CD4-positive, alpha-beta T cell (primary cell): ENCODE results near the gene PLPPR3. TPM values are rescaled to one million over a fixed set of nuclear protein-coding genes. Genes with fewer than 3 reads are reported as not detected.
A peak's percentile ranks its signal among the peaks of the same experiment; 100 is the strongest.

ENCODE experiments used
- ATAC-seq: fragments of 200-7000 bp; cut with Tn5 transposase; one replicate; pipeline ENCODE4 v1.10.0; 2022; ENCODE audit warnings: mild to moderate bottlenecking; ENCODE audit not compliant: poor library complexity
- CTCF ChIA-PET: fragments of 350-600 bp; sonication (Branson Sonifier 250); formaldehyde crosslinking; loops from one replicate; lab custom pipeline; 2021; ENCODE audit warnings: antibody characterized with exemption, inconsistent platforms; lab: Charles Lee
- POLR2A ChIA-PET: fragments of 350-600 bp; sonication (Branson Sonifier 250); formaldehyde crosslinking; loops from one replicate; lab custom pipeline; 2021; ENCODE audit warnings: antibody characterized with exemption, inconsistent platforms; lab: Charles Lee
- DNase-seq, 14 experiments: peaks; one replicate each; pipeline ENCODE4 v3.0.0-alpha.2; 2013 to 2020; ENCODE audit warnings: mixed read lengths in 2 of 14
- H3K27ac ChIP-seq, 2 donors: one replicate each; pipeline versions ENCODE4 v1.5.1 to v1.7.0; 2013; ENCODE audit warnings: low read length in 2 of 2, low read depth in 1 of 2, mild to moderate bottlenecking in 1 of 2
- H3K27me3 ChIP-seq, 2 experiments: 1 replicate in 1 of 2; 2 replicates in 1 of 2; pipeline versions ENCODE4 v1.6.1 to v1.7.0; 2013; ENCODE audit warnings: low read length in 2 of 2, control low read depth in 1 of 2, mild to moderate bottlenecking in 1 of 2, moderate library complexity in 1 of 2; ENCODE audit not compliant: insufficient read depth in 2 of 2, control insufficient read depth in 1 of 2
- H3K36me3 ChIP-seq: one replicate; pipeline ENCODE4 v1.6.1; 2013; ENCODE audit warnings: low read length, control low read depth; ENCODE audit not compliant: insufficient read depth
- H3K4me1 ChIP-seq: one replicate; pipeline ENCODE4 v1.6.1; 2013; ENCODE audit warnings: low read length, control low read depth; ENCODE audit not compliant: insufficient read depth
- H3K4me3 ChIP-seq: one replicate; pipeline ENCODE4 v1.5.1; 2013; ENCODE audit warnings: mild to moderate bottlenecking, low read length, moderate library complexity
- H3K9me3 ChIP-seq, 2 experiments: 1 replicate in 1 of 2; 2 replicates in 1 of 2; pipeline versions ENCODE4 v1.6.1 to v1.7.0; 2013; ENCODE audit warnings: low read length in 2 of 2, mild to moderate bottlenecking in 2 of 2, control low read depth in 1 of 2, moderate library complexity in 1 of 2; ENCODE audit not compliant: control insufficient read depth in 1 of 2, insufficient read depth in 1 of 2
- H3K27ac Mint-ChIP-seq: one replicate; pipeline ENCODE4 v1.8.0; 2020; ENCODE audit warnings: mixed read lengths
- H3K27me3 Mint-ChIP-seq: one replicate; pipeline ENCODE4 v1.8.0; 2021; ENCODE audit warnings: mixed read lengths
- H3K36me3 Mint-ChIP-seq: one replicate; pipeline ENCODE4 v1.8.0; 2021; ENCODE audit warnings: low read depth, mixed read lengths
- H3K4me1 Mint-ChIP-seq: one replicate; pipeline ENCODE4 v1.8.0; 2021; ENCODE audit warnings: low read depth, mixed read lengths
- H3K4me3 Mint-ChIP-seq: one replicate; pipeline ENCODE4 v1.8.0; 2020; ENCODE audit warnings: mild to moderate bottlenecking, mixed read lengths
- H3K9me3 Mint-ChIP-seq: one replicate; pipeline ENCODE4 v1.8.0; 2020; ENCODE audit warnings: mixed read lengths
- intact Hi-C, 2 experiments: fragments of 100-400 bp; cut with DNase I in 1 of 2; cut with micrococcal nuclease in 1 of 2; formaldehyde crosslinking; loops; one replicate each; pipeline versions ENCODE4 v1.15.1 to v1.9.0; 2023 to 2025; cut with DNase I, micrococcal nuclease
- total RNA-seq, 174 experiments: library from RNA in 2 of 174; stranded (reverse) in 2 of 174; gene quantifications; one replicate each; pipeline ENCODE4 v1.2.3 and lab custom pipeline; 2021 to 2026
- TF ChIP-seq, protein P1 (sequence below): fragments of 200-600 bp; IDR thresholded peaks from one replicate; pipeline ENCODE4 v1.8.0; 2022; ENCODE audit warnings: antibody characterized with exemption, mild to moderate bottlenecking

The PLPPR3 gene
- total RNA-seq, 2 experiments from 2014 or later, result not detected

- H3K4me3 ChIP-seq, result no peak overlapping the region
- CTCF ChIA-PET, result no interaction called here
- no peak overlapping the region for H3K27ac ChIP-seq
- TF ChIP-seq, protein P1, sequence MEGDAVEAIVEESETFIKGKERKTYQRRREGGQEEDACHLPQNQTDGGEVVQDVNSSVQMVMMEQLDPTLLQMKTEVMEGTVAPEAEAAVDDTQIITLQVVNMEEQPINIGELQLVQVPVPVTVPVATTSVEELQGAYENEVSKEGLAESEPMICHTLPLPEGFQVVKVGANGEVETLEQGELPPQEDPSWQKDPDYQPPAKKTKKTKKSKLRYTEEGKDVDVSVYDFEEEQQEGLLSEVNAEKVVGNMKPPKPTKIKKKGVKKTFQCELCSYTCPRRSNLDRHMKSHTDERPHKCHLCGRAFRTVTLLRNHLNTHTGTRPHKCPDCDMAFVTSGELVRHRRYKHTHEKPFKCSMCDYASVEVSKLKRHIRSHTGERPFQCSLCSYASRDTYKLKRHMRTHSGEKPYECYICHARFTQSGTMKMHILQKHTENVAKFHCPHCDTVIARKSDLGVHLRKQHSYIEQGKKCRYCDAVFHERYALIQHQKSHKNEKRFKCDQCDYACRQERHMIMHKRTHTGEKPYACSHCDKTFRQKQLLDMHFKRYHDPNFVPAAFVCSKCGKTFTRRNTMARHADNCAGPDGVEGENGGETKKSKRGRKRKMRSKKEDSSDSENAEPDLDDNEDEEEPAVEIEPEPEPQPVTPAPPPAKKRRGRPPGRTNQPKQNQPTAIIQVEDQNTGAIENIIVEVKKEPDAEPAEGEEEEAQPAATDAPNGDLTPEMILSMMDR, result no peak
- Mint-ChIP-seq H3K9me3 (no peaks in the 10 kb centered on the region), H3K4me1 (no peaks in the 10 kb centered on the region), H3K36me3 (no peaks in the 10 kb centered on the region), H3K27ac (no peak overlapping the region), H3K4me3 (no peak overlapping the region), H3K27me3 (peaks cover 14% of the 10 kb centered on the region)
- H3K4me1 ChIP-seq, result no peaks in the 10 kb centered on the region
- no peaks in the 10 kb centered on the region for H3K36me3 ChIP-seq
- peaks cover 5 to 8% of the 10 kb centered on the region in 2 experiments for H3K27me3 ChIP-seq
- ATAC-seq (no peak), DNase-seq (peak in 1 of 14 experiments; percentile 44)
- intact Hi-C loops, result no loop called here
- H3K9me3 ChIP-seq, result peaks cover 0 to 3% of the 10 kb centered on the region in 2 experiments
- POLR2A ChIA-PET, result no interaction called here
Measured at GRCh38 chr19:835210-835810, 13.6 kb upstream of the PLPPR3 start.

- H3K4me3 Mint-ChIP-seq, result no peak overlapping the region
- TF ChIP-seq, protein P1, result no peak
- Histone ChIP-seq H3K4me3 (no peak overlapping the region), H3K27me3 (peaks cover 5 to 12% of the 10 kb centered on the region in 2 experiments), H3K9me3 (peaks cover 0 to 3% of the 10 kb centered on the region in 2 experiments), H3K36me3 (no peaks in the 10 kb centered on the region), H3K27ac (no peak overlapping the region), H3K4me1 (no peaks in the 10 kb centered on the region)
- ATAC-seq (no peak), DNase-seq (no peak)
- H3K4me1 Mint-ChIP-seq, result no peaks in the 10 kb centered on the region
- no peaks in the 10 kb centered on the region for H3K36me3 Mint-ChIP-seq
- intact Hi-C loops, result no loop called here
- H3K9me3 Mint-ChIP-seq, result no peaks in the 10 kb centered on the region
- ChIA-PET CTCF (no interaction called here), POLR2A (no interaction called here)
- H3K27ac Mint-ChIP-seq, result no peak overlapping the region
- H3K27me3 Mint-ChIP-seq, result peaks cover 14% of the 10 kb centered on the region
Measured at GRCh38 chr19:834216-834615, 12.5 kb upstream of the PLPPR3 start.

DNA sequence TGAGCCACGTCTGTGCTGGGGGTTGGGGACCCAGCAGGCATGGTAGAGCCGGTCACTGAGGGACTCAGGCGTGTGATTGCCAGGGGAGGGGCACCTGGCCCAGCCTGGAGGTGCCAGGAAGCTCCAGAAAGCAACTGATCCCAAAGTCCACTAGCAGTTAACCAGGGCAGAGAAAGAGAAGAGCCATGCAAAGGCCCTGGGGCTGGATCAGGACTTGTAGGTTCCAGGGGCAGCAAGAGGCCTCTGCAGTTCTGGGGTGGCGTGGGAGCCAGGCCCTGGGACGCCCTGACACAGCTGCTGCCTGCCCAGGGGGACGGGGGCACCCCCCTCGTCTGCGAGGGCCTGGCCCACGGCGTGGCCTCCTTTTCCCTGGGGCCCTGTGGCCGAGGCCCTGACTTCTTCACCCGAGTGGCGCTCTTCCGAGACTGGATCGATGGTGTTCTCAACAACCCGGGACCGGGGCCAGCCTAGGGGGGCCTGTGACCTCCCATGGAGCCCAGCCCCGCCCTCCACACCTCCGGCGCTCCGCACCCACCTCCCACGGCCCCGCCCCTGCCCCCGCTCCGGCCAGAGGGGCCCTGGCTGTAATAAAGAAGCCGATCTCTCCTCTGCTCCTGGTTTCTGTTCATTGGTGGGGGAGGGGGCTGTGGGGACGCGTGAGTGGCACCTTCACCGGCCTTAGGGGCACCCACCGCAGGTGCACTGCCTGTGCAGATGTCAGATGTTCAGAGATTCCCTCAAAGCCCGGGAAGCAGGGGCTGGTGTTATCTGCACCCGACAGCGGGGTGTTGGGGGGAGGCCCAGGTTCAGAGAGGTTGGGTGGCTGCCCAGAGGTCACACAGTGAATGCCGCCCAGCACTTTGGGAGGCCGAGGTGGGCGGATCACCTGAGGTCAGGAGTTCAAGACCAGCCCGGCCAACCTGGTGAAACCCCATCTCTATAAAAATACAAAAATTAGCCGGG, 9.9 kb upstream of the PLPPR3 start:
- ChIA-PET POLR2A (no interaction called here), CTCF (no interaction called here)
- no peaks in the 10 kb centered on the region for H3K36me3 Mint-ChIP-seq
- H3K27me3 Mint-ChIP-seq, result peaks cover 7% of the 10 kb centered on the region
- DNase-seq, result no peak
- Histone ChIP-seq H3K4me1 (no peaks in the 10 kb centered on the region), H3K4me3 (no peak overlapping the region), H3K9me3 (peaks cover 0 to 3% of the 10 kb centered on the region in 2 experiments), H3K36me3 (no peaks in the 10 kb centered on the region), H3K27me3 (peaks cover 4 to 13% of the 10 kb centered on the region in 2 experiments), H3K27ac (no peak overlapping the region)
- H3K27ac Mint-ChIP-seq, result no peak overlapping the region
- H3K4me1 Mint-ChIP-seq, result no peaks in the 10 kb centered on the region
- H3K9me3 Mint-ChIP-seq, result no peaks in the 10 kb centered on the region
- intact Hi-C loops, result no loop called here
- H3K4me3 Mint-ChIP-seq, result no peak overlapping the region
- TF ChIP-seq, protein P1, result no peak
- ATAC-seq, result no peak
